Measurements from ENCODE around the gene SH2D7.
A peak's percentile ranks its signal among the peaks of the same experiment; 100 is the strongest.

Gene SH2D7

GRCh38 chr15:78055919-78056713 is 36.2 kb upstream of the SH2D7 start:
- no peak overlapping the region for H3K27ac ChIP-seq
- TF ChIP-seq ZFX (IDR thresholded peaks at IDR 0.05; ENCODE audit: borderline replicate concordance): no peak
- no peak for TF ChIP-seq CTCF (IDR thresholded peaks at IDR 0.05)

- H3K27ac ChIP-seq: no peak overlapping the region
- no peak for TF ChIP-seq CTCF (IDR thresholded peaks at IDR 0.05)
- no peak for TF ChIP-seq ZFX (IDR thresholded peaks at IDR 0.05; ENCODE audit: borderline replicate concordance)
Measured at GRCh38 chr15:78056714-78057269, 35.6 kb upstream of the SH2D7 start.

- no peak overlapping the region for H3K27ac ChIP-seq
- TF ChIP-seq CTCF (IDR thresholded peaks at IDR 0.05) (no peak), ZFX (IDR thresholded peaks at IDR 0.05; ENCODE audit: borderline replicate concordance) (no peak)
Measured at GRCh38 chr15:78057803-78058202, 34.6 kb upstream of the SH2D7 start.

DNA sequence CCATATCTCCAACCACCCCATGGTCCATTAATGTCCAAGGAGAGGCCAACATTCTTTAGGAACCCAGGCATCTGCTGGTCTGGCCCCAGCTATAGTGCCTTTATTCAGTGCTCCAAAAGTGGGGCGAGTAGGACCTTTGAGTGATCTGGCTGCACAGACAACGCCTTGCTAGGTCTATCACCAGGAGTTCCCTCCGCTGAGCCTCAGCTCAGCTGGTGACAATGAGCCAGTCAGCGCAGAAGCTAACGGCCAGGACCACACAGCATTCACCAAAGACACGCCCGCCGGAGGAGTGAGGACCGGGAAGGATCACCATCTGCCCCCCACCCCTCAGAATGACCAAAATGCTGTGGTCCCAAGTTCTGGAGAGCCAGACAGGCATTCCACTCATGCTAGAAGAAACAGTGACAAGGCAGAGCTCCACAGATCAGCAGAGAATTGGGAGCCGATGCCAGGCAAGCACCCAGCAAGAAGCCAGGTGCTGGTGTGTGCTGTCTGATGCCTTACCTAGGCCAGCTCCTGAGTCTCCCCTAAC is 33.9 kb upstream of the SH2D7 start:
- TF ChIP-seq ZFX (IDR thresholded peaks at IDR 0.05; ENCODE audit: borderline replicate concordance) (no peak), CTCF (IDR thresholded peaks at IDR 0.05) (no peak)
- H3K27ac ChIP-seq: no peak overlapping the region

- no peak for TF ChIP-seq ZFX (IDR thresholded peaks at IDR 0.05; ENCODE audit: borderline replicate concordance)
- no peak for TF ChIP-seq CTCF (IDR thresholded peaks at IDR 0.05)
- H3K27ac ChIP-seq: no peak overlapping the region
Measured at GRCh38 chr15:78059110-78059839, 33.1 kb upstream of the SH2D7 start.

- peak overlapping the region; percentile 41 for H3K27ac ChIP-seq
- TF ChIP-seq CTCF (IDR thresholded peaks at IDR 0.05): no peak
- no peak for TF ChIP-seq ZFX (IDR thresholded peaks at IDR 0.05; ENCODE audit: borderline replicate concordance)
Measured at GRCh38 chr15:78060232-78060631, 32.1 kb upstream of the SH2D7 start.
